ENCODE results near the gene FAM237A. TPM values are rescaled to one million over a fixed set of nuclear protein-coding genes. Genes with fewer than 3 reads are reported as not detected.

Gene FAM237A
- total and polyA plus RNA-seq, 2 of the 13 experiments (the other 11 are each of a cell fraction or from before 2014, with no cell fraction given) = not detected

- no peak for ATAC-seq
- no peak overlapping the region for H3K4me3 ChIP-seq (replicated peaks in 1 of 3; ENCODE audit: insufficient read depth in 1 of 3, low read depth in 2 of 3, low read length in 3 of 3)
- H3K27me3 ChIP-seq (ENCODE audit: control insufficient read depth in 1 of 2, insufficient read depth in 2 of 2, low read length in 2 of 2) = peaks cover 0 to 8% of the 10 kb centered on the region in 2 experiments; a peak in 1 of 5 replicates
- no peaks in the 10 kb centered on the region for H3K4me1 ChIP-seq (ENCODE audit: insufficient read depth, low read length)
- no peak overlapping the region for H2AFZ ChIP-seq (ENCODE audit: low read length)
- WGBS (ENCODE audit: low lambda C conversion rate) = 3% methylated on average over 2 of the region's 2 CpGs
- H3K27ac ChIP-seq (ENCODE audit: extremely low read length, insufficient read depth, low read length) = no peak overlapping the region
- no peaks in the 10 kb centered on the region for H3K79me2 ChIP-seq (ENCODE audit: insufficient read depth, low read length)
- no TSS peak for BruUV-seq (replicated peaks)
- H3K36me3 ChIP-seq (replicated peaks in 1 of 2; ENCODE audit: control insufficient read depth in 1 of 2, insufficient read depth in 2 of 2, low read length in 2 of 2) = no peaks in the 10 kb centered on the region
- in situ Hi-C loops (cut with HindIII; ENCODE audit: extremely low pct_ligation_motif_present, low pct_unique_long_range_greater_than_20kb) = no loop called here
- ChIA-PET POLR2A (no interaction called here), CTCF (ENCODE audit: low intra/inter-chr PET ratio, low total read pairs) (no interaction called here)
- no peak for FAIRE-seq
- H4K20me1 ChIP-seq (ENCODE audit: insufficient read depth, low read length) = no peaks in the 10 kb centered on the region
- intact Hi-C loops (cut with micrococcal nuclease; ENCODE audit: unreplicated experiment) = no loop called here
- no peak overlapping the region for H3K4me2 ChIP-seq (ENCODE audit: low read depth, low read length)
- no peak for DNase-seq (ENCODE audit: low spot score)
- H3K9me3 ChIP-seq (ENCODE audit: low read length) = no peaks in the 10 kb centered on the region
- TF ChIP-seq FIP1L1 (IDR thresholded peaks at IDR 0.05; ENCODE audit: borderline replicate concordance, insufficient read depth, low read depth, low read length) = no peak
- no peak for TF ChIP-seq ZNF34 (CRISPR knock-in tag; IDR thresholded peaks at IDR 0.05; ENCODE audit: borderline replicate concordance)
- TF ChIP-seq U2AF1 (optimal IDR thresholded peaks at IDR 0.05; ENCODE audit: low read depth, low read length) = no peak
- TF ChIP-seq ZBTB44 (CRISPR knock-in tag; IDR thresholded peaks at IDR 0.05) = no peak
- no peak for TF ChIP-seq PLSCR1 (CRISPR knock-in tag; IDR thresholded peaks at IDR 0.05; ENCODE audit: borderline replicate concordance)
- no peak for TF ChIP-seq ZNF589 (CRISPR knock-in tag; conservative IDR thresholded peaks at IDR 0.05)
- no peak for TF ChIP-seq ZNF235 (CRISPR knock-in tag; IDR thresholded peaks at IDR 0.05; ENCODE audit: borderline replicate concordance)
- TF ChIP-seq PCBP1 (IDR thresholded peaks at IDR 0.05; ENCODE audit: borderline replicate concordance, low read depth, low read length) = no peak
- no peak for TF ChIP-seq ZBTB4 (CRISPR knock-in tag; IDR thresholded peaks at IDR 0.05; ENCODE audit: borderline replicate concordance)
- TF ChIP-seq SP5 (CRISPR knock-in tag; IDR thresholded peaks at IDR 0.05; ENCODE audit: borderline replicate concordance, low read depth) = no peak
- no peak for TF ChIP-seq PHF21A (CRISPR knock-in tag; IDR thresholded peaks at IDR 0.05)
- no peak for TF ChIP-seq ZNF430 (CRISPR knock-in tag; IDR thresholded peaks at IDR 0.05)
- TF ChIP-seq ZNF75D (CRISPR knock-in tag; IDR thresholded peaks at IDR 0.05; ENCODE audit: borderline replicate concordance) = no peak
- H3K9ac ChIP-seq (ENCODE audit: insufficient read depth, low read depth, low read length) = no peak overlapping the region
These were observed 16.2 kb upstream of the FAM237A start for GRCh38 chr2:206626108-206626507.
